ENCODE results near the gene ATP9A.
"Not testable (repeated sequence)": the region's sequence is repeated elsewhere in the genome, so short reads cannot be mapped to it uniquely, and the experiment has no call there.

Gene ATP9A

DNA sequence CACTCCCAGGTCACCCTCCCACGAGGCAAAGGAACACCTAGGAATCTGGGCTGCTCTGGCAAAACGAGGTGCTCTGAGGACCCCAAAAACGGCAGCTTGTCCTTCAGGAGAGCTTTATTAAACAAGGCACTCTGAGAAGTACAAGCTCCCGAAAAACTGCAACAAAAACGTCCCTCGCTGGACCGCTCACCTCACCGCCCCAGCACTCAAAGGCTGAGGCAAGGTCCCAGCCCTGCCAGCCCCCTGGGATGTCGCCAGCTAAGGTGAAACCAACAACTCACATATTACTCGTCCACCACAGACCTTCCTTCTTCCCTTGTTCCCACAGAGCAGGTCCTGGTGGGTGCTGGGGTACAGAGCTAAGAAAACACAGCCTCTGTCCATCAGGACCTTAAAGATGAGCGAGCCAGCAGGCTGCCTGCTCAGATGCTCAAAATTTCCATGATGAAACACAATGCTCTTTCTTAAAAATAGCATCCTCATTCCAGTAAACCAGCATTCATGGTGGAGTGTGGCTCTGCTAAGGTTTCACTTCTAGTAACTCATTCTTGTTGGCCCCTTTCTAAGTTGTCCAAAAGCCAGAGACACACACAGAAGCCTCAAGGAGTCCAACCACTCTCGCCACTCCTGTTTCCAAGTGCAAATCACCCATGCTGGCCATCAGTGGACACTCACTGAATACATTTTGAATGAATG, 35.9 kb downstream of the ATP9A start:
- no peak overlapping the region for H3K4me3 ChIP-seq

DNA sequence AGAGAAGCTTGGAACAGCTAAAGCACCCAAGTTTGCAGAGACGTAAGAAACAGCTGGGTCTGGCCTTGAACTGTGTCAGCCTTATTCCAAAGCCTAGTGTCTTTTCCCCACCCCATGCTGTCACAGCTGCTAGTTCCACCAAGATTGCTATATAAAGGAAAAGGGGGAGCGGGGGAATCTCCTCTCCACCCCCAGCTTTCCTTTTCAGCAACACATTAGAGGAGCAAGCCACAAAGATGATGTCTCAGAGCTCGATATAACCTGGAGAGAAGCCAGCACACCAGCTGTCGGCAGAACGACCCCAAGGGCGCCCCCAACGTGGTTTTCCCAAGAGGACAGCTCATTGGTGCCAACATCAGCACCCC, 36.5 kb downstream of the ATP9A start:
- Histone ChIP-seq H3K27ac (peak overlapping the region in 4 of 21 experiments; percentile 21 to 58 (median 23)), H3K4me3 (no peak overlapping the region)

More for the DNA sequence above, 35.9 kb downstream of the ATP9A start:
- peak overlapping the region in 4 of 21 experiments; percentile 21 to 58 (median 23) for H3K27ac ChIP-seq

DNA sequence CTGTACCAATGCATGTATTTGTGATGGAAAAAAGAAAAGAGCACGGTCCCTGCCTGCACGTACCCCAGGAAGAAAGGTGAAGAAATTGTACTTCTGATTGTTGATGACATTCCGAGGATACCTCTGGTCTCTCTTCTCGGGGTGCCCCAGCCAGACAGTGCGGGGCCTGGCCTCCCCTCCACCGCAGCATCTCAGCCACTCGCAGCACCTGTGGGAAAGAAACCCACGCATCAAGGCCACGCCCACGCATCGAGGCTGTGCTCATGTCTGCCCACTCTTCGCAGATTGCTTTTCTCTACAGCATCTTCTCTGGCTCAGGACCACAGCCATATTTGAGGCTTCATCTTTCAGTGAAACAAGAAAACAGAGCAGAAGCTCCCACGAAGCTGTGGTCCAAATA, 38.4 kb downstream of the ATP9A start:
- no peak overlapping the region for H3K27ac ChIP-seq
- H3K4me3 ChIP-seq = no peak overlapping the region

DNA sequence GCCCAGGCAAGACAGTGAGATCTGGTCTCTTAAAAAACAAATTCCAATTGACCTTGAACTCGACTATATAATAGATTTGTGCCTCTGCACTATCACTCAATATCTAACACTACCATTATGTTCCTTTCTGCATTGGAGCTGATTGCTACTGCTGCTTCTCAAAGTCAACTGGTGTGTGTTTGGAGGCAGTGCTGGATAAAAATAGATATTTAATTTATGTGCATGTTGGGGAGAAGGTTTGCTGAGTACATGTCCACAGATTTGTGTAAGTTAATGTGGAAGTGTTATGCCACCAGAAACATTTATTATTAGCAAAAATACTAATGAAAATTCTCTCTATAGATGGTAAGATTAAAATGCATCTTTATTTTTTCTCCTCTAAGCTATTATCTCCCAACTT, 39.5 kb downstream of the ATP9A start:
- no peak overlapping the region for H3K4me3 ChIP-seq
- H3K27ac ChIP-seq = no peak overlapping the region

DNA sequence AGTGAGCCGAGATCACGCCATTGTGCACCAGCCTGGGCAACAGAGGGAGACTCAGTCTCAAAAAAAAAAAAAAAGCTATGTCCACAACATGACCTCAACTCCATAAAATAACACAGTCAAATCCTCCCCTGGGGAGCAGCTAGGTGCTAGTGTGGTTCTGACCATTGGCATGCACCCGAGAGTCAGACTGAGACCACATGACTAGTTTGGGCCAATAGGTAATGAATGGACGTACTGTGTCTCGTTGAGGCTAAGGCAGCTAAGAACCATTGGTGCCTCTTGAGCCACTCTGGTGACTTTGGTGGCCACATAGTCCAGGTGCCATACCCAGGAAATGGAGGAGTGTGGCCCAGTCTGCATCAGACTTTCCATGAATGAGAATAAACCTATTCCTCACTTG, 40.3 kb downstream of the ATP9A start:
- no peak overlapping the region for H3K4me3 ChIP-seq

DNA sequence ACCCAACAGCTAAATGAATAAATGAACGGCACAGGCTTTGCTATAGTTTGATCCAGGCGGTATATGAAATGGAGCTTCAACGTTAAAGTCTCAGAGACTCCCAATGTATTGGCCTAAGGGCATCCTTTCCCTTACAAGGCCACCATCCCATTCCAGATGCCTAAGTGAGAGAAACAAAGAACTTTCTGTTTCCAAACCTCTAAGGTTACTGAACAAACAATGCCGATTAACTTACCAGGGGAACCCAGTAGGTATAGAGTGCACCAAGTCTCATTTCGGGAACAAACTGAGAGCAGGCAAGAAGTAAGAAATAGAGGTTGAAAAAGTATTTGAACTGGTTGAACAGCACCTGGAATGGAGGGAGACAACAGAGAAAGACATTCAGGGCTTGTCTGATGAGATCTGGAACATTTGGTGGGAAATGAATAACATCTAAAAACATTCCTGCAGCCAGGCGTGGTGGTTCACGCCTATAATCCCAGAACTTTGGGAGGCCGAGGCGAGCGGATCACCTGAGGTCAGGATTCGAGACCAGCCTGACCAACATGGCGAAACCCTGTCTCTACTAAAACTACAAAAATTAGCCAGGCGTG, 42.5 kb downstream of the ATP9A start:
- Histone ChIP-seq H3K27ac (no peak overlapping the region), H3K4me3 (no peak overlapping the region)

More for the DNA sequence above, 40.3 kb downstream of the ATP9A start:
- no peak overlapping the region for H3K27ac ChIP-seq

DNA sequence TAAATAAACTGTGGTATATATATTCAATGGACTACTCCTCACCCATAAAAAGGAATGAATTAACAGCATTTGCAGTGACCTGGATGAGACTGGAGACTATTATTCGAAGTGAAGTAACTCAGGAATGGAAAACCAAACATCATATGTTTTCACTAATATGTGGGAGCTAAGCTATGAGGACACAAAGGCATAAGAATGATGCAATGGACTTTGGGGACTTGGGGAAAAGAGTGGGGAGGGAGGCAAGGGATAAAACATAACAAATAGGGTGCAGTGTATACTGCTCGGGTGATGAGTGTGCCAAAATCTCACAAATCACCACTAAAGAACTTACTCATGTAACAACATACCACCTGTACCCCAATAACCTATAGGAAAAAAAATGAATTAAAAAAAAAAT, 45.2 kb downstream of the ATP9A start:
- H3K4me3 ChIP-seq, H3K27ac ChIP-seq: not testable (repeated sequence)

DNA sequence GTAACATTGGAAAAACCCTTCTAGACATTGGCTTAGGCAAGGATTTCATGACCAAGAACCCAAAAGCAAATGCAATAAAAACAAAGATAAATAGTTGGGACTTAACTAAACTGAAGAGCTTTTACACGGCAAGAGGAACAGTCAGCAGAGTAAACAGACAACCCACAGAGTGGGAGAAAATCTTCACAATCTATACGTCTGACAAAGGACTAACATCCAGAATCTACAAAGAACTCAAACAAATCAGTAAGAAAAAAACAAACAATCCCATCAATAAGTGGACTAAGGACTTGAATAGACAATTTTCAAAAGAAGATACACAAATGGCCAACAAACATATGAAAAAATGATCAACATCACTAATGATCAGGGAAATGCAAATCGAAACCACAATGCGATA, 45.9 kb downstream of the ATP9A start:
- H3K4me3 ChIP-seq, H3K27ac ChIP-seq: not testable (repeated sequence)

DNA sequence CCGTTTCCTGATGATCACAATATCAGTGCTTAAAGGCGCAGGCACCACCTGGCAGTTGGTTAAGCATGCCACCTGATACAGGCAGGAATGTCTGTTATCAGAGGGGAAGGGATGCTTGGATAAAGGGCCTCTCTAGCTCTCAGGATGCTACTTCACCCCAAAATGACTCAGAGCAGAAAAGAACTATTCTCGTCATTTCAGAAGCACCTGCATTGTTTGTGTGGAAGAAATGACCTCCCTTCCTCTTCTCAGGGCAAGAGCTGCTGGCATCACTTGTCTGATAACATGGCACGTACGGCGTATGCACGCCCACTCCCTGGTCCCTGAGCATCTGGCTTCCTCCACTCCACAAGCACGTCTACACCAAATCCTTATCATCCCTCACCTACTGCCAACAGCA, 47.3 kb downstream of the ATP9A start:
- no peak overlapping the region for H3K27ac ChIP-seq

DNA sequence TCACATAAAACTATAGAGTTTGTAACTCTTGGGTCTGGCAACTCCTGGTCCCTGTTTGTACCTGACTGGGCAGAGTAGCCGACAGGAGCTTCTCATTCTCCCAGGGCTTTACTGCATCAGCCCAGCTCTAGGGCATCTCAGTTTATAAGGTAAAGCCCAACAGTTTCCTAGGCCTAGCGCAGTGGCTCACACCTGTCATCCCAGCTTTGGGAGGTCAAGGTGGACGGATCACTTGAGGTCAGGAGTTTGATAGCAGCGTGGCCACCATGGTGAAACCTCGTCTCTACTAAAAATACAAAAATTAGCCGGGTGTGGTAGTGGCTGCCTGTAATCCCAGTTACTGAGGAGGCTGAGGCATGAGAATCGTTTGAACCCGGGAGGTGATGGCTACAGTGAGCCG, 47.8 kb downstream of the ATP9A start:
- no peak overlapping the region for H3K4me3 ChIP-seq
- no peak overlapping the region for H3K27ac ChIP-seq

More for the DNA sequence above, 47.3 kb downstream of the ATP9A start:
- H3K4me3 ChIP-seq = no peak overlapping the region

DNA sequence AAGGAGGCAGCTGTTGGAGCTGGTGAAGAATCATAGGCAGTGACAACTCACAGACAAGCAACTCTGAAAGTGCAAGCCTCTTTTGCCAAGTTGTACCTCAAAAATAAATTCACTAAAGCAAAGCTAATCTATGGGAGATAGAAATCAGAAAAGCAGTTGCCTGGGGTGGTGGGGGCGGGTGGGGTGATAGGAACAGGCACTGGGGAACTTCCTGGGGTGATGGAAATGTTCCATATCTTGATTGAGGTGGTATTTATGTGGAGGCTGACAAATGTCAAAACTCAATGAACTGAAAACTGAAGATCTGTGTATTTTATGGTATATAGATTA, 52.4 kb downstream of the ATP9A start:
- Histone ChIP-seq H3K27ac (no peak overlapping the region), H3K4me3 (no peak overlapping the region)

DNA sequence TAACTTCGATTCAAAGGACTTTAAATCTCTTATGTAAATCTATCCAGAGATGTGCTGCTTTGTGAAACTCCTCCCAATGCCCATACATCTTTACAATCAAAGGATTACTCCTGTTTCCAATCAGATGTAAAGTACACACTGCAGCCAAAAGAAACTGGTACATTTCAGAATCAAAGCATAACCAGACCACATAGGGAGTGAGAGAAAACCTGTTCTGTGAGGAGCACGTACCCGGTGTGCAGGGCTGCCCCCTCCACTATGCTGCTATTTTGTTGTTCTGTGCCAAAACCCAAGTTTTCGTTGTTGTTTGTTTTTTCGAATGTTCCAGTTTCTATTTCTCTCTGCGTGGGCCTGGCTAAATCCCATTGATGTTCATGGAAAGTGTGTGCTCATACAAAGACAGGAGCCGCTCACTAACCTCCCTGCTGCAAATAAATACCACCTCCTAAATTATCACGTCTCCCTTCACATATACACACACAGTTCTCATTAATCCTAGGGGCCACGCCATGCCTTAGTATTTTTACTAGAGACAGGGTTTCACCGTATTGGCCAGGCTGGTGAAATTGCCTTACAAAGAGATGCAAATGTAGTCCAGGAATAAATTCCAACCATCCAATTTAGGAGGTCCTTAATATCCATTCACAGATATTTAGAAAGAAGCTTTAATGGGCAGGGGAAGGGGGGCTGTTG, 52.9 kb downstream of the ATP9A start:
- Histone ChIP-seq H3K4me3 (no peak overlapping the region), H3K27ac (no peak overlapping the region)

DNA sequence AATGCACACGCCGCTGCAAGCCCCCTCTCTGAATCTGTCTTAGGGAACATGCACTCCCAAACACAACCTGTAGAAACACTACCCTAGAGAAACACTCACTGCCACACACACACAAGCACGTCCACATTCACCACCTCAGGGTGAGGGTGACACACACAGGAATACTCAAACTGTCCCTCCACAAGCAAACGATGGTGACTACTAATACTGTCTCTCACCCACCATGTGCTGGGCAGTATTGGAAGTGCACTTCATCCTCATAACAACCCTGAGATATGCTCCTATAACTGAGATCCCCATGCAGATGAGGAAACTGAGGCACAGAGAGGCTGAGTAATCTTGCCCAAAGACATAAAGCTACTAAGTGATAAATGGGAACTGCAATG, 55.0 kb downstream of the ATP9A start:
- no peak overlapping the region for H3K4me3 ChIP-seq
- H3K27ac ChIP-seq = no peak overlapping the region

DNA sequence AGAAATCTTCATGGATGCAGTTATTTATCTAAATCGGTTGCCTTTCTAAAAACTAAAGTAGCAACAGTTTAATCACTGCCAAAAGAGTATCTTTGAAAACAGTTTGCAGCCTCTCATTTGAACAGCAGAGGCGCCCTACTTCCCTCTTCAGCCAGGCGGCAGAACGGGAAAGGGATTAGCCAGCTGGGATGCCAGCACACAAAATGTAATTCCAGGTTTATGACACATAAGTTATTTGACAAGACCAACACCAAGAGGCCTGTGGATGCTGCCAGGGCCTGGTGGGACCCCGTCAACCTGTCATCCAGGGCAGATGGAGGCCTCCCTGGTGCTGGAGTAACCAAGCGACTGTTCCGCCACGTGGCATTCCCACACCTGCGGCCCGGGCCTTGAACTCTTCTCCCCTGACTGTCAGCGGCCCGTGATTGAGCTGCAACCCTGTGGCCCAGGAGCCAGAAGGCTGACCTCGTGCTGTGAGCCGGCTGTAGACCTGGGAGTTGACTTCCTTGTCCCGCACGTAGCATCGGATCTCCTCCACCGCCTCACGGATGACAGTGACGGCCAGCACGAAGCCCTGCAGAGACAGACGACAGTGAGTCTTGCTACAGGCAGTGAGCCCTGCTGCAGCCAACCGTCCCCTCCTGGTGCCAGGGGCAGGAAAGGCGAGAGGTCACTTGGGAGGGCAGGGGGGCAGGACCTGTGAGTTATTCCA, 55.5 kb downstream of the ATP9A start:
- Histone ChIP-seq H3K27ac (no peak overlapping the region), H3K4me3 (no peak overlapping the region)

DNA sequence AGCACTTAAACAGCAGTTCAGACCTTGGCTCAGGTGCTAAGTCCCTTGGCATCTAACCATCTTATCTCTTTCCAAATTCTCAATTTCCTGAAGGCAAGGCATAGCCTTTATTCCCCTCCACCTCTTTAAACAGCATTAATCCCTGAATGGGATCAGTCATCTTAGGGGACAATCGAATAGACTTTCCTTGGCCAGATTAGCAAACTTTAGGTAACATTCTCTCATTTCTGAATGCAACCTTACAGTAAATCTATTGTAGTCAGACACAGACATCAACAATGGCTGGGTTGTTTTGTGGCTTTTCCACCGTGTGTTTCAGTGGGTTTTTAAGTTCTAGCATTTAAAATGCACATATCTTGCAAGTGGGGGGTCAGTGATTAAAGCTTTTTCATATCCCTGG, 56.8 kb downstream of the ATP9A start:
- no peak overlapping the region for H3K4me3 ChIP-seq
- H3K27ac ChIP-seq = no peak overlapping the region

DNA sequence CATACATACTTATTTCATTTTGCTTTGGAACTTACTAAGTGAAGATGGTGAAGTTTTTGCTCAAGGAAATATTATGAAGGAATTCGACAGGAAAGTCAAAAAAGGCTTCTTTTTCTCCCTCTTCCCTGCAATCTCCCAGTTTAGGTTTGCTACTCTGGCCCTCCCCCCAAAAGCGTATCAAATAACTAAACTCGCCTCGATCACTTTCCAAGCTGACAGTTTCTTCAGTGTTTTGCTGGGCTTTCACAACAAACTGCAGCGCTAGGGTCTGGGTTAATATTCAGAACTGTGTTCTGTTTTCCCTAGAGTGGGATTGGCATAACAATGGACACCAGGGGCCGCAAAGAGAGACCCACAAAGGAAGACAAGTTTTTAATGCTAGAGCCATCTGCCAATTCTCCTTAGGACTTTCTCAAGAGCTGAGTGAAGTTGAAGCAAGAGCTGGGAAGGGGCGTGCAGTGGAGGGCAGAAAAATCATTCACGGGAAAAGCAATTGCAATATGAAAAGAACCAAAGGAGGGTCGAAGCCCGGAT, 57.8 kb downstream of the ATP9A start:
- H3K4me3 ChIP-seq = no peak overlapping the region
- H3K27ac ChIP-seq = no peak overlapping the region

DNA sequence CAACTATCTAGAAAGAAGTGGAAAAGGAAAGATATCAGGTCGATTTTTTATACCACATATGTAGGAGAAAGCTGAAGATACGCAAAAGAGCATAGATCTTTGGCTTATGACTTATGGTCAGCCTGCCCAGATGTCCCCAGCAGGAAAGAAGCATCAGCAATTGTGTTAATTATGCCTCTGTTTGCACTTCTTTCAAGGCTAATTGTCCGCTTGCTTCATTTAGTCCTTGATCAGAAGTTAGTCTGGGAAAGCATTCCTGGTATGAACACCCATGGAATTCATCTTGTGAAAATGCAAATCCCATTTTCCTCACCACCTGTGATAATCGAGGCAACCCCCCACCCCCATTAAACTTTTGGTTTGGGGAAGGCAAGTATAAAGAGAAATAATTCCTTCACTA, 62.8 kb downstream of the ATP9A start:
- H3K27ac ChIP-seq = no peak overlapping the region

DNA sequence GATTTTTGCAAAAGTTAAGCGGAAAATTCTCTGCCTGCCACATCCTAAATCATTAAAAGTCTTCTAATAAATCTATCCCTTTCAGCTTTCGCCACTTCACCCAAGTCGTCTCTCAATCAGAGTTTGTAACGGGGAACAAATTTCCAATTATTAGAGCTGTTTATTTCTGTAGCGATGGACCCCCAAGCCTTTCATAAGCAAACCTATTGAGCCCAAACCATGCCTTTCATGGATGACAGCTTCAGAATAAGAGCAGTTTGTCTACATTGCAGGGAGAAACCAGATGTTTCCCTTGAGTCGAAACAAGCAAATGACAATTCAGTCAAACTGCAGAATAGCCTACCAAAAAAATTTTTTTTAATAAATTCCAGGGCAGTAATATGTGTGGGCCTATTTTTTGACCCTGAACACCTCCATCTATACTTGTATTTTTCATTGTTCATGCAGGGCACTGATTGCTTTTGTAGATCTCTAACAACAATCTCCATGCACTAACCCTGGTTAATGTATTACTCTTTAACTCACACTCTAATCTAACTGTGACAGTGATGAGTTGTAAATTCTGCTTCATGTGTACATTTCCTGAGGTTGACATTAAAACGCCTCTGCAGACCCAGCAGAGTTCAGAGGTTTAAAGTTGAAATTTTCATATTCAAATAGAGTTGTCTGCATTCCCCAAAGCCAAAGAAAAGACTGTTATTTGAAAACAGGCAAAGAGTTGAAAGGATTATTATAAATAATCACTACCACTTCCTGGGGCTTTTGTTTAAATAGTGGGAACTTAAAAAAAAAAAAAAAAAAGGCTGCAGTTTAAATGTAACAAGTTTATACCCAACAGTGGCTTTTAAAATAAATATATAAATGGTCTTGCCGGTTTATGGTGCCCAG, 64.5 kb downstream of the ATP9A start:
- H3K4me3 ChIP-seq = no peak overlapping the region
- H3K27ac ChIP-seq = no peak overlapping the region

More for the DNA sequence above, 62.8 kb downstream of the ATP9A start:
- no peak overlapping the region for H3K4me3 ChIP-seq

DNA sequence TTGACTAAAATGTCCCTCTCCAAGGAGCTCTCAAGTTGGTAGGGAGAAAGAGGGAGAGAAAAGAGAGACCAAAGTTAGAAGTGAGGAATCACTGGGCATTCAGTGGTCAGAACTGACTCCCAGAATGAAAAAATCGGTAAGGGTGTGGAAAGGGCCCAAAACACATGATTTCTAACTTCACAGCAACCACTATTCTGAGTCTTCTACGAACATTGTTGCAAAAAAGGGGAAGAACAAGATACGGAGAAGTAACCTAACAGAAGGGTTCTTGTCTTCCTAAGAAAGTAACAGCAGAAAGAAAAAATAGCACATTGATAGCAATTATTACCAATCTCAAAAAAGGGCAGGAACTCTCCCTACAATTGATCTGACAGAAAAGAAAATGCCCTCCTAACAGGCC, 65.6 kb downstream of the ATP9A start:
- no peak overlapping the region for H3K27ac ChIP-seq
- no peak overlapping the region for H3K4me3 ChIP-seq
